Activated T-helper 1 cell treated with anti-CD3 and anti-CD28 coated beads, Interleukin-12 subunit alpha, Interleukin-12 subunit beta, Interleukin-2, Interleukin-4 antibody, amounts not matched to agents 30 ng/mL and 10 ng/mL and 1 ng/mL, durations not matched to agents 14 hours and 24 hours and 36 hours (primary cell): ENCODE measurements around the gene NDUFA13. TPM values are rescaled to one million over a fixed set of nuclear protein-coding genes. Genes with fewer than 3 reads are reported as not detected.

Experiments used
- DNase-seq: peaks from one replicate; pipeline ENCODE4 v3.0.0; 2021; ENCODE audit warnings: low spot score
- H3K27ac Mint-ChIP-seq: one replicate; pipeline ENCODE4 v1.8.0; 2021; ENCODE audit warnings: mild to moderate bottlenecking, mixed read lengths
- H3K27me3 Mint-ChIP-seq: one replicate; pipeline ENCODE4 v1.8.0; 2022; ENCODE audit warnings: mild to moderate bottlenecking, moderate library complexity, mixed read lengths; ENCODE audit not compliant: insufficient read depth
- H3K36me3 Mint-ChIP-seq: one replicate; pipeline ENCODE4 v1.8.0; 2021; ENCODE audit warnings: low read depth, mixed read lengths
- H3K4me1 Mint-ChIP-seq: one replicate; pipeline ENCODE4 v1.8.0; 2021; ENCODE audit warnings: low read depth, mixed read lengths
- H3K4me3 Mint-ChIP-seq: one replicate; pipeline ENCODE4 v1.8.0; 2021; ENCODE audit warnings: mild to moderate bottlenecking, moderate library complexity, mixed read lengths
- H3K9me3 Mint-ChIP-seq: one replicate; pipeline ENCODE4 v1.8.0; 2021; ENCODE audit warnings: mixed read lengths
- intact Hi-C: fragments of 100-400 bp; cut with micrococcal nuclease; formaldehyde crosslinking; loops from one replicate; pipeline ENCODE4 v1.15.1; 2024
- total RNA-seq: library from RNA; stranded (reverse); gene quantifications from 2 replicates; pipeline ENCODE4 v1.2.3, GENCODE V29; 2022

Gene NDUFA13
- total RNA-seq, 1 donor from 2014 or later: 410 TPM

GRCh38 chr19:19534556-19535265 is 18.7 kb downstream of the NDUFA13 start:
- no peak for DNase-seq
- no peak overlapping the region for H3K4me3 Mint-ChIP-seq
- no peaks in the 10 kb centered on the region for H3K9me3 Mint-ChIP-seq
- H3K27ac Mint-ChIP-seq: no peak overlapping the region
- H3K36me3 Mint-ChIP-seq: peaks cover 11% of the 10 kb centered on the region
- H3K27me3 Mint-ChIP-seq: peaks cover 15% of the 10 kb centered on the region
- intact Hi-C loops: loop anchor here (5.0 kb wide), 1 partner anchor 333 kb away; the partner anchor contains the start of gene ZNF253
- H3K4me1 Mint-ChIP-seq: peaks cover 17% of the 10 kb centered on the region

- peaks cover 15% of the 10 kb centered on the region for H3K27me3 Mint-ChIP-seq
- intact Hi-C loops: no loop called here
- no peak overlapping the region for H3K4me3 Mint-ChIP-seq
- peaks cover 18% of the 10 kb centered on the region for H3K4me1 Mint-ChIP-seq
- H3K36me3 Mint-ChIP-seq: peaks cover 11% of the 10 kb centered on the region
- no peak overlapping the region for H3K27ac Mint-ChIP-seq
- DNase-seq: no peak
- H3K9me3 Mint-ChIP-seq: no peaks in the 10 kb centered on the region
These were observed 19.5 kb downstream of the NDUFA13 start for GRCh38 chr19:19535311-19536191.

GRCh38 chr19:19537075-19538048 is 21.3 kb downstream of the NDUFA13 start:
- Mint-ChIP-seq H3K27me3 (peaks cover 18% of the 10 kb centered on the region), H3K27ac (no peak overlapping the region), H3K4me1 (peaks cover 33% of the 10 kb centered on the region), H3K4me3 (peak overlapping the region; percentile 49), H3K9me3 (no peaks in the 10 kb centered on the region), H3K36me3 (peaks cover 5% of the 10 kb centered on the region)
- intact Hi-C loops: no loop called here
- no peak for DNase-seq

GRCh38 chr19:19538061-19538784 is 22.2 kb downstream of the NDUFA13 start, which contains the start of gene CILP2:
CILP2 (plus strand) TSS chr19:19538265; CDS start chr19:19538350, 85 bp downstream.
- DNase-seq: no peak

GRCh38 chr19:19538785-19539166 is 22.8 kb downstream of the NDUFA13 start:
- Mint-ChIP-seq H3K27ac (no peak overlapping the region), H3K4me1 (peaks cover 32% of the 10 kb centered on the region), H3K27me3 (peaks cover 18% of the 10 kb centered on the region), H3K4me3 (peak overlapping the region; percentile 0), H3K36me3 (peaks cover 5% of the 10 kb centered on the region), H3K9me3 (no peaks in the 10 kb centered on the region)
- intact Hi-C loops: no loop called here
- no peak for DNase-seq

More at GRCh38 chr19:19538061-19538784, 22.2 kb downstream of the NDUFA13 start, which contains the start of gene CILP2:
- H3K36me3 Mint-ChIP-seq: peaks cover 5% of the 10 kb centered on the region
- H3K4me3 Mint-ChIP-seq: peak within 1 kb of the TSS; percentile 49
- peaks cover 34% of the 10 kb centered on the region for H3K4me1 Mint-ChIP-seq
- no peaks in the 10 kb centered on the region for H3K9me3 Mint-ChIP-seq
- intact Hi-C loops: no loop called here
- no peak within 1 kb of the TSS for H3K27ac Mint-ChIP-seq
- peaks cover 18% of the 10 kb centered on the region for H3K27me3 Mint-ChIP-seq

- peaks cover 2% of the 10 kb centered on the region for H3K36me3 Mint-ChIP-seq
- H3K27ac Mint-ChIP-seq: no peak overlapping the region
- H3K9me3 Mint-ChIP-seq: no peaks in the 10 kb centered on the region
- intact Hi-C loops: loop anchor here (2.0 kb wide), 4 partner anchors 51 to 103 kb away; partner anchors contain the start of genes GMIP and PBX4
- DNase-seq: no peak
- H3K27me3 Mint-ChIP-seq: peaks cover 18% of the 10 kb centered on the region
- peaks cover 27% of the 10 kb centered on the region for H3K4me1 Mint-ChIP-seq
- H3K4me3 Mint-ChIP-seq: no peak overlapping the region
These were observed 23.7 kb downstream of the NDUFA13 start for GRCh38 chr19:19539698-19540063.

GRCh38 chr19:19540064-19540714 is 24.2 kb downstream of the NDUFA13 start:
- Mint-ChIP-seq H3K27ac (no peak overlapping the region), H3K27me3 (peaks cover 18% of the 10 kb centered on the region), H3K4me1 (peaks cover 27% of the 10 kb centered on the region), H3K4me3 (peak overlapping the region; percentile 72), H3K9me3 (no peaks in the 10 kb centered on the region), H3K36me3 (peaks cover 2% of the 10 kb centered on the region)
- DNase-seq: peak; percentile 43
- intact Hi-C loops: loop anchor here (2.0 kb wide), 4 partner anchors 51 to 103 kb away; partner anchors contain the start of genes GMIP and PBX4

GRCh38 chr19:19540715-19541515 is 24.9 kb downstream of the NDUFA13 start:
- Mint-ChIP-seq H3K27me3 (peaks cover 18% of the 10 kb centered on the region), H3K9me3 (no peaks in the 10 kb centered on the region), H3K4me1 (peaks cover 27% of the 10 kb centered on the region), H3K36me3 (peaks cover 2% of the 10 kb centered on the region), H3K4me3 (peak overlapping the region; percentile 72), H3K27ac (no peak overlapping the region)
- intact Hi-C loops: loop anchor here (1.0 to 2.0 kb wide), 5 partner anchors 25 to 102 kb away; partner anchors contain the start of genes GMIP, NDUFA13 and PBX4
- peak; percentile 67 for DNase-seq

- Mint-ChIP-seq H3K27me3 (peaks cover 18% of the 10 kb centered on the region), H3K27ac (no peak overlapping the region), H3K36me3 (peaks cover 2% of the 10 kb centered on the region), H3K9me3 (no peaks in the 10 kb centered on the region), H3K4me1 (peaks cover 27% of the 10 kb centered on the region), H3K4me3 (no peak overlapping the region)
- intact Hi-C loops: loop anchor here (1.0 to 2.0 kb wide), 5 partner anchors 25 to 101 kb away; partner anchors contain the start of genes GMIP, NDUFA13 and PBX4
- no peak for DNase-seq
These were observed 25.6 kb downstream of the NDUFA13 start for GRCh38 chr19:19541616-19542015.

- H3K27me3 Mint-ChIP-seq: peaks cover 14% of the 10 kb centered on the region
- DNase-seq: no peak
- intact Hi-C loops: no loop called here
- H3K4me1 Mint-ChIP-seq: peaks cover 26% of the 10 kb centered on the region
- no peaks in the 10 kb centered on the region for H3K9me3 Mint-ChIP-seq
- no peak overlapping the region for H3K4me3 Mint-ChIP-seq
- no peak overlapping the region for H3K27ac Mint-ChIP-seq
- H3K36me3 Mint-ChIP-seq: no peaks in the 10 kb centered on the region
These were observed 26.5 kb downstream of the NDUFA13 start for GRCh38 chr19:19542507-19542906.
